GM20000 (cell line): ENCODE measurements around the gene CD226.
A peak's percentile ranks its signal among the peaks of the same experiment; 100 is the strongest.

Source experiments
- DNase-seq: peaks from one replicate; pipeline ENCODE4 v3.0.0; 2012; ENCODE audit warnings: low spot score
- CTCF ChIP-seq: IDR thresholded peaks from 2 replicates; pipeline ENCODE4 v1.5.1; 2012; ENCODE audit warnings: mild to moderate bottlenecking, control low read depth; ENCODE audit errors: extremely low read depth, missing control alignments

The CD226 gene

GRCh38 chr18:69898241-69898861 lies 49.3 kb downstream of the CD226 start:
- TF ChIP-seq CTCF: no peak
- peak; percentile 48 for DNase-seq

- peak; percentile 50 for DNase-seq
These were observed 50.1 kb downstream of the CD226 start for GRCh38 chr18:69897397-69898108.

GRCh38 chr18:69895066-69896047 lies 52.3 kb downstream of the CD226 start:
- no peak for TF ChIP-seq CTCF
- DNase-seq: no peak

More at GRCh38 chr18:69897397-69898108, 50.1 kb downstream of the CD226 start:
- no peak for TF ChIP-seq CTCF

- no peak for TF ChIP-seq CTCF
- DNase-seq: no peak
These were observed 53.2 kb downstream of the CD226 start for GRCh38 chr18:69894467-69894866.

- no peak for DNase-seq
- TF ChIP-seq CTCF: no peak
These were observed 57.1 kb downstream of the CD226 start for GRCh38 chr18:69890558-69890957.

- peak; percentile 28 for DNase-seq
- TF ChIP-seq CTCF: no peak
These were observed 58.7 kb downstream of the CD226 start for GRCh38 chr18:69889009-69889408.
